Endothelial cell of umbilical vein (primary cell): ENCODE data around the gene GZMM. TPM values are rescaled to one million over a fixed set of nuclear protein-coding genes. Genes with fewer than 3 reads are reported as not detected.

Source experiments
- BruUV-seq: library from RNA; stranded (reverse); fragments of 400-500 nt; replicated peaks from 2 replicates; lab custom pipeline; 2021; lab: Mats Ljungman, UMichigan
- CTCF ChIA-PET: fragments of 300-600, 350-600 bp; sonication (Branson Sonifier 250); formaldehyde crosslinking; loops from one replicate; lab custom pipeline; 2021; ENCODE audit warnings: antibody characterized with exemption, inconsistent platforms; lab: Charles Lee
- POLR2A ChIA-PET: fragments of 300-600, 350-600 bp; sonication (Branson Sonifier 250); formaldehyde crosslinking; loops from one replicate; lab custom pipeline; 2021; ENCODE audit warnings: antibody characterized with exemption, inconsistent platforms; lab: Charles Lee
- DNase-seq: peaks from one replicate; pipeline ENCODE4 v3.0.0-alpha.2; 2011; ENCODE audit warnings: low read depth, low spot score
- FAIRE-seq: peaks from 2 replicates; lab custom pipeline; 2011; peaks lifted over from hg19 to GRCh38; lab: Jason Lieb, UNC
- H2AFZ ChIP-seq: 2 replicates; pipeline ENCODE4 v1.6.0; 2012; ENCODE audit warnings: low read depth, low read length, control low read depth, inconsistent platforms
- H3K27ac ChIP-seq: 2 replicates; pipeline ENCODE4 v1.5.1; 2011; ENCODE audit warnings: low read depth, mild to moderate bottlenecking, control low read depth, low read length, moderate library complexity; ENCODE audit not compliant: insufficient read depth
- H3K27me3 ChIP-seq, 2 experiments: 2 replicates each; pipeline versions ENCODE4 v1.6.0 to v1.6.1; 2011; ENCODE audit warnings: low read length in 2 of 2, mixed read lengths in 1 of 2; ENCODE audit not compliant: control insufficient read depth in 2 of 2, insufficient read depth in 2 of 2
- H3K36me3 ChIP-seq, 2 experiments: 2 replicates in 1 of 2; 3 replicates in 1 of 2; pipeline ENCODE4 v1.5.1; 2011; ENCODE audit warnings: low read length in 2 of 2, mild to moderate bottlenecking in 1 of 2, moderate library complexity in 1 of 2; ENCODE audit not compliant: control insufficient read depth in 2 of 2, insufficient read depth in 2 of 2; ENCODE audit errors: extremely low read depth in 1 of 2
- H3K4me1 ChIP-seq: 3 replicates; pipeline ENCODE4 v1.5.1; 2011; ENCODE audit warnings: mild to moderate bottlenecking, low read length; ENCODE audit not compliant: control insufficient read depth, insufficient read depth; ENCODE audit errors: extremely low read depth
- H3K4me2 ChIP-seq: 2 replicates; pipeline ENCODE4 v1.6.1; 2011; ENCODE audit warnings: low read length, control low read depth, mixed read lengths; ENCODE audit not compliant: insufficient read depth
- H3K4me3 ChIP-seq, 3 experiments: fragments of 200-600 bp in 1 of 3; sonication (generic), shearing (Covaris generic) in 1 of 3; replicated peaks in 1 of 3; 2 replicates each; pipeline ENCODE4 v1.5.1; 2011 to 2016; ENCODE audit warnings: control low read depth in 3 of 3, low read length in 3 of 3, mild to moderate bottlenecking in 2 of 3, inconsistent platforms in 1 of 3, low read depth in 1 of 3, moderate library complexity in 1 of 3; ENCODE audit not compliant: insufficient read depth in 1 of 3
- H3K79me2 ChIP-seq: 2 replicates; pipeline ENCODE4 v1.6.0; 2012; ENCODE audit warnings: low read length, inconsistent platforms; ENCODE audit not compliant: control insufficient read depth, insufficient read depth
- H3K9ac ChIP-seq: replicated peaks from 2 replicates; pipeline ENCODE3; 2011; ENCODE audit warnings: low read length, control low read depth; ENCODE audit not compliant: insufficient read depth; ENCODE audit errors: extremely low read depth
- H3K9me1 ChIP-seq: replicated peaks from 3 replicates; pipeline ENCODE4 v1.6.0; 2011; ENCODE audit warnings: mild to moderate bottlenecking, low read length; ENCODE audit not compliant: control insufficient read depth, insufficient read depth; ENCODE audit errors: extremely low read depth
- H3K9me3 ChIP-seq: replicated peaks from 2 replicates; pipeline ENCODE4 v1.5.1; 2012; ENCODE audit warnings: low read length, inconsistent platforms; ENCODE audit not compliant: control insufficient read depth, insufficient read depth
- H4K20me1 ChIP-seq: replicated peaks from 2 replicates; pipeline ENCODE3; 2011; ENCODE audit warnings: mild to moderate bottlenecking, low read length; ENCODE audit not compliant: control insufficient read depth, insufficient read depth; ENCODE audit errors: extremely low read depth
- EZH2 ChIP-seq: IDR thresholded peaks from 2 replicates; pipeline ENCODE4 v1.6.1; 2012; ENCODE audit warnings: borderline replicate concordance, low read depth, mild to moderate bottlenecking, moderate library complexity, low read length, inconsistent platforms; ENCODE audit not compliant: severe bottlenecking
- FOS ChIP-seq: IDR thresholded peaks from 2 replicates; pipeline ENCODE4 v1.6.1; 2011; ENCODE audit warnings: mild to moderate bottlenecking, low read length, moderate library complexity, borderline replicate concordance; ENCODE audit not compliant: insufficient read depth
- GATA2 ChIP-seq: IDR thresholded peaks from 2 replicates; pipeline ENCODE4 v1.7.0; 2011; ENCODE audit warnings: low read depth, mild to moderate bottlenecking, moderate library complexity, mixed read lengths, low read length; ENCODE audit not compliant: insufficient read length, insufficient read depth
- JUN ChIP-seq: IDR thresholded peaks from 2 replicates; pipeline ENCODE4 v1.6.1; 2011; ENCODE audit warnings: borderline replicate concordance, low read depth; ENCODE audit not compliant: insufficient read length, insufficient read depth
- MYC ChIP-seq: IDR thresholded peaks from one replicate; pipeline ENCODE4 v1.6.1; 2011; ENCODE audit warnings: mild to moderate bottlenecking, low read depth, low read length
- POLR2A ChIP-seq: IDR thresholded peaks from 2 replicates; pipeline ENCODE4 v1.6.1; 2012; ENCODE audit warnings: low read depth, mild to moderate bottlenecking, control low read depth, low read length
- POLR2AphosphoS5 ChIP-seq: IDR thresholded peaks from 2 replicates; pipeline ENCODE4 v1.6.1; 2012; ENCODE audit warnings: low read depth, mild to moderate bottlenecking, control low read depth, low read length, moderate library complexity; ENCODE audit not compliant: insufficient read depth
- dilution Hi-C: fragments of 300-500 bp; cut with MboI; formaldehyde crosslinking; loops from one replicate; pipeline ENCODE4 v1.15.0; 2019; ENCODE audit warnings: low sequenced_read_pairs; ENCODE audit not compliant: extremely low pct_ligation_motif_present
- intact Hi-C: fragments of 100-400 bp; cut with micrococcal nuclease; formaldehyde crosslinking; loops from one replicate; pipeline ENCODE4 v1.10.0; 2022
- polyA plus RNA-seq, 4 experiments: library from polyadenylated mRNA; depleted of rRNA in 3 of 4; stranded (reverse) in 3 of 4; unstranded in 1 of 4; fragments of >200 nt; gene quantifications; 2 replicates each; pipeline versions ENCODE4 v1.2.1 to v1.2.3, GENCODE V29; 2011 to 2012; ENCODE audit warnings: missing spikeins in 1 of 4
- total RNA-seq: library from RNA; stranded (reverse); gene quantifications from 2 replicates; pipeline ENCODE4 v1.2.3, GENCODE V29; 2021
- TF ChIP-seq, protein P1 (sequence below): IDR thresholded peaks from 2 replicates; pipeline ENCODE4 v1.6.1; 2011; ENCODE audit not compliant: insufficient read depth, insufficient read length
- TF ChIP-seq, protein P2 (sequence below), 2 donors: IDR thresholded peaks; 1 replicate in 1 of 2; 2 replicates in 1 of 2; pipeline ENCODE4 v1.5.1; 2011; ENCODE audit warnings: low read length in 2 of 2, mild to moderate bottlenecking in 2 of 2, moderate library complexity in 2 of 2, control low read depth in 1 of 2, inconsistent platforms in 1 of 2, low read depth in 1 of 2; ENCODE audit not compliant: insufficient read depth in 1 of 2; ENCODE audit errors: extremely low read depth in 1 of 2

Gene GZMM
- total and polyA plus RNA-seq, 2 donors (not counting 3 experiments of a cell fraction or from before 2014, with no cell fraction given): not detected

DNA sequence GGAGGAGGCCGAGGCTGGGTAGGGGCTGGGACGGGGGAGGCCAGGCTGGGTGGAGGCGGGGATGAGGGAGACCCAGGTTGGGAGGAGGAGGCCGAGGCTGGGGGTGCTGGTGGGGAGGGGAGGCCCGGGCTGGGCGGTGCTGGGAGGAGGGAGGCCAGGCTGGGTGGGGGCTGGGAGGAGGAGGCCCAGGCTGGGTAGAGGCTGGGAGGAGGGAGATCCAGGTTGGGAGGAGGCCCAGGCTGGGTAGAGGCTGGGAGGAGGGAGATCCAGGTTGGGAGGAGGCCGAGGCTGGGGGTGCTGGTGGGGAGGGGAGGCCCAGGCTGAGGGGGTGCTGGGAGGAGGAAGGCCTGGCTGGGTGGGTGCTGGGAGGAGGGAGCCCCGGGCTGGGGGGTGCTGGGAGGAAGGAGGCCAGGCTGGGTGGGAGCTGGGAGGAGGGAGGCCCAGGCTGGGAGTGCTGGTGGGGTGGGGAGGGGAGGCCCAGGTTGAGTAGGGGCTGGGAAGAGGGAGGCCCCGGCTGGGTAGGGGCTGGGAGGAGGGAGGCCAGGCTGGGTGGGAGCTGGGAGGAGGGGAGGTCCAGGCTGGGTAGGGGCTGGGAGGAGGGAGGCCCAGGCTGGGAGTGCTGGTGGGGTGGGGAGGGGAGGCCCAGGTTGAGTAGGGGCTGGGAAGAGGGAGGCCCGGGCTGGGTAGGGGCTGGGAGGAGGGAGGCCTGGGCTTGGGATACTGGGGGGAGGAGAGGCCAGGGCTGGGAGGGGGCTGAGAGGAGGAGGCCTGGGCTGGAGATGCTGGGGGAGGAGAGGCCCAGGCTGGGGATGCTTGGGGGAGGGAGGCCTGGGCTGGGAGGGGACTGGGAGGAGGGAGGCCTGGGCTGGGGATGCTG is 25.9 kb upstream of the GZMM start:
- no peak for FAIRE-seq
- POLR2A ChIA-PET: interaction anchor here (0.7 kb wide), 1 partner anchor 8 kb away, joined by 4 read pairs; no protein-coding TSS in a partner anchor
- dilution Hi-C loops: no loop called here

DNA sequence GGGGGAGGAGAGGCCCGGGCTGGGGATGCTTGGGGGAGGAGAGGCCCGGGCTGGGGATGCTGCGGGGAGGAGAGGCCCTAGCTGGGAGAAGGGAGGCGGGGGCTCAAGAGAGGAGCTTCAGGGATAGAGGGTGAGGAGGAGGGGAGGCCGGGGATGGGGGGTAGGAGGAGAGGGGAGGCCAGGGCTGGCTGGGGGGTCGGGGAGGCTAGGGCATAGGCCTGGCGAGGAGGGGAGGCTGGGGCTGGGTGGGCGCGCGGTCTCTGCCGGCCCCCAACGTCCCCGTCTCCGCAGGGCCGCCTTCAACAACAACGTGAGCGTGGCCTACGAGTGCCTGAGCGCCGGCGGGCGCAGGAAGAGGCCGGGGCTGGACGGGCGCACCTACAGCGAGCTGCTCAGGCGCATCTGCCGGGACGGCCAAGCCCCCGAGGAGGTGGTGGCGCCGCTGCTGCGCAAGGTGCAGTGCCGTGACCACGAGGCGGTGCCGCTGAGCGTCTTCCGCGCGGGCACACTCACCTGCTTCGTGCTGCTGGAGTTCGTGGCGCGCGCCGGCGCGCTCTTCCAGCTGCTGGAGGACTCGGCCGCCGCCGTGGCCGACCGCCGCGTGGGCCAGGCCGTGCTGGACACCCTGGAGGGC is 25.1 kb upstream of the GZMM start:
- H3K36me3 ChIP-seq: no peaks in the 10 kb centered on the region

More for the DNA sequence above, 25.9 kb upstream of the GZMM start:
- Histone ChIP-seq H3K4me2 (no peak overlapping the region), H3K27ac (no peak overlapping the region), H3K4me3 (no peak overlapping the region), H3K4me1 (no peaks in the 10 kb centered on the region), H2AFZ (no peak overlapping the region), H3K9ac (no peak overlapping the region), H3K27me3 (no peaks in the 10 kb centered on the region), H3K9me3 (no peaks in the 10 kb centered on the region), H3K79me2 (no peaks in the 10 kb centered on the region), H3K36me3 (no peaks in the 10 kb centered on the region), H3K9me1 (no peaks in the 10 kb centered on the region), H4K20me1 (no peaks in the 10 kb centered on the region)
- DNase-seq: no peak
- CTCF ChIA-PET: no interaction called here
- no peak for TF ChIP-seq GATA2
- no peak for TF ChIP-seq POLR2A
- TF ChIP-seq, protein P1, sequence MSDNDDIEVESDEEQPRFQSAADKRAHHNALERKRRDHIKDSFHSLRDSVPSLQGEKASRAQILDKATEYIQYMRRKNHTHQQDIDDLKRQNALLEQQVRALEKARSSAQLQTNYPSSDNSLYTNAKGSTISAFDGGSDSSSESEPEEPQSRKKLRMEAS: no peak
- intact Hi-C loops: no loop called here
- no TSS peak for BruUV-seq

More for the DNA sequence above, 25.1 kb upstream of the GZMM start:
- no peak overlapping the region for H3K4me3 ChIP-seq
- H3K9me3 ChIP-seq: no peaks in the 10 kb centered on the region
- no peaks in the 10 kb centered on the region for H3K79me2 ChIP-seq
- POLR2A ChIA-PET: interaction anchor here (0.7 kb wide), 1 partner anchor 9 kb away, joined by 4 read pairs; no protein-coding TSS in a partner anchor
- no peak overlapping the region for H3K9ac ChIP-seq
- no peak overlapping the region for H3K4me2 ChIP-seq
- intact Hi-C loops (no loop called here), dilution Hi-C loops (no loop called here)
- H3K9me1 ChIP-seq: no peaks in the 10 kb centered on the region
- H2AFZ ChIP-seq: no peak overlapping the region
- H4K20me1 ChIP-seq: no peaks in the 10 kb centered on the region
- H3K27me3 ChIP-seq: no peaks in the 10 kb centered on the region
- no peaks in the 10 kb centered on the region for H3K4me1 ChIP-seq
- FAIRE-seq: no peak
- TF ChIP-seq GATA2 (no peak), POLR2A (no peak), FOS (no peak), POLR2AphosphoS5 (no peak), EZH2 (no peak), JUN (no peak), MYC (no peak)
- TF ChIP-seq, protein P2, sequence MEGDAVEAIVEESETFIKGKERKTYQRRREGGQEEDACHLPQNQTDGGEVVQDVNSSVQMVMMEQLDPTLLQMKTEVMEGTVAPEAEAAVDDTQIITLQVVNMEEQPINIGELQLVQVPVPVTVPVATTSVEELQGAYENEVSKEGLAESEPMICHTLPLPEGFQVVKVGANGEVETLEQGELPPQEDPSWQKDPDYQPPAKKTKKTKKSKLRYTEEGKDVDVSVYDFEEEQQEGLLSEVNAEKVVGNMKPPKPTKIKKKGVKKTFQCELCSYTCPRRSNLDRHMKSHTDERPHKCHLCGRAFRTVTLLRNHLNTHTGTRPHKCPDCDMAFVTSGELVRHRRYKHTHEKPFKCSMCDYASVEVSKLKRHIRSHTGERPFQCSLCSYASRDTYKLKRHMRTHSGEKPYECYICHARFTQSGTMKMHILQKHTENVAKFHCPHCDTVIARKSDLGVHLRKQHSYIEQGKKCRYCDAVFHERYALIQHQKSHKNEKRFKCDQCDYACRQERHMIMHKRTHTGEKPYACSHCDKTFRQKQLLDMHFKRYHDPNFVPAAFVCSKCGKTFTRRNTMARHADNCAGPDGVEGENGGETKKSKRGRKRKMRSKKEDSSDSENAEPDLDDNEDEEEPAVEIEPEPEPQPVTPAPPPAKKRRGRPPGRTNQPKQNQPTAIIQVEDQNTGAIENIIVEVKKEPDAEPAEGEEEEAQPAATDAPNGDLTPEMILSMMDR (IDR thresholded peaks at IDR 0.05; ENCODE audit: extremely low read depth in 1 of 2, insufficient read depth in 1 of 2, low read depth in 1 of 2, low read length in 2 of 2): no peak
- TF ChIP-seq, protein P1: no peak
- H3K27ac ChIP-seq: no peak overlapping the region
- CTCF ChIA-PET: no interaction called here
- no TSS peak for BruUV-seq
- no peak for DNase-seq
